ENCODE data around the gene MYO7A.

MYO7A gene

DNA sequence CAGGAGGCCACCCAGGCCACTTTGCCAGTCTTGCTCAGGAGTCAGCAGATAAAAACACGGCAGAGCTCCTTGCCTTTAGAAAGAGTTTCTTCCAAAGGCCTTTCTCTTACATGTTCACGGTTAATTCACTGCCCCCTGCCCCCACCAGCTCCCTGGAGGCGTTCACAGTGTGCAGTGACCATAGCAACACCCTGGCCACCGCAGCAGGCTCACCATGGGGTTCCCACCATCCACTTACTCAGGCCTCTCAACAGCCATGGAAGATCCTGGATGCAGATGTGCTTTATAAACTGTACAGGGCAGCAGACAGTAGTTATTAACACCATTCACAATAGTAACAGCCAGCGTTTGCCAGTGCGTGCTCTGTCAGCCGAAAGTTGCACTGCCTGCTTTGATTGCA, 10.6 kb upstream of the MYO7A start:
- Histone ChIP-seq H2AFZ (ENCODE audit: low read length) (no peak overlapping the region), H3K4ac (ENCODE audit: low read length) (no peak overlapping the region), H4K8ac (ENCODE audit: low read depth, low read length) (no peak overlapping the region), H3K18ac (ENCODE audit: low read length) (no peak overlapping the region), H3K4me1 (ENCODE audit: control insufficient read depth in 2 of 2, insufficient read depth in 1 of 2, low read depth in 1 of 2, low read length in 2 of 2) (peaks cover 5 to 7% of the 10 kb centered on the region in 2 donors), H3K23ac (ENCODE audit: low read depth, low read length, poor library complexity) (no peak overlapping the region), H3K9ac (ENCODE audit: low read depth, low read length, poor library complexity) (no peak overlapping the region), H3K9me3 (replicated peaks in 1 of 2; ENCODE audit: control insufficient read depth in 2 of 2, insufficient read depth in 1 of 2, low read depth in 1 of 2, low read length in 2 of 2) (no peaks in the 10 kb centered on the region), H3K4me2 (ENCODE audit: insufficient read depth, low read length, poor library complexity, severe bottlenecking) (no peak overlapping the region), H2BK12ac (ENCODE audit: low read length) (no peak overlapping the region), H3K14ac (ENCODE audit: low read length) (no peak overlapping the region), H2BK120ac (ENCODE audit: low read depth, low read length) (no peak overlapping the region), H4K91ac (ENCODE audit: low read depth, low read length, poor library complexity) (no peak overlapping the region), H2BK15ac (ENCODE audit: low read length) (no peak overlapping the region), H3K79me1 (ENCODE audit: low read depth, low read length) (peaks cover 1% of the 10 kb centered on the region), H3K36me3 (replicated peaks in 1 of 2; ENCODE audit: control insufficient read depth in 2 of 2, insufficient read depth in 2 of 2, low read length in 2 of 2) (peaks cover 0 to 95% of the 10 kb centered on the region in 2 donors), H2BK5ac (ENCODE audit: low read length) (no peak overlapping the region), H3K27ac (replicated peaks; ENCODE audit: low read length) (no peak overlapping the region), H3K27me3 (ENCODE audit: control insufficient read depth in 3 of 3, insufficient read depth in 3 of 3, low read depth in 1 of 3, low read length in 3 of 3) (no peaks in the 10 kb centered on the region), H2AK5ac (ENCODE audit: low read depth, low read length) (peak overlapping the region; percentile 14), H3K4me3 (ENCODE audit: low read length in 2 of 2) (no peak overlapping the region)
- no peak for DNase-seq (ENCODE audit: low spot score)
- WGBS, 2 donors (ENCODE audit: extremely low coverage in 2 of 2, insufficient read length in 2 of 2, insufficient replicate concordance in 1 of 2), result no CpG with 5 or more reads among the region's 7 CpGs

DNA sequence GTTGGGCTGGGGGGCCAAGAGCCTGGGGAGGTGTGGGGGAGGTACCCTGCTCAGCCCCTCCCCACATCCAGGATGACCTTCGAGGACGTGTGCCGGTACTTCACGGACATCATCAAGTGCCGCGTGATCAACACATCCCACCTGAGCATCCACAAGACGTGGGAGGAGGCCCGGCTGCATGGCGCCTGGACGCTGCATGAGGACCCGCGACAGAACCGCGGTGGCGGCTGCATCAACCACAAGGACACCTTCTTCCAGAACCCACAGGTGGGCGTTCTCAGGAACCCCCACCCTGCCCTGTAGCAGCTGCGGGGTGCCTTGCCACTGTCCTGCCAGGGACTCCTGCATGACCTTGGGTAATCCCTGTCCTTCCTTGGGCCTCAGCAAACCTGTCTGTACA, 10.0 kb upstream of the MYO7A start:
- no peak overlapping the region for H3K18ac ChIP-seq (ENCODE audit: low read length)
- H3K4ac ChIP-seq (ENCODE audit: low read length), result no peak overlapping the region
- H3K4me1 ChIP-seq (ENCODE audit: control insufficient read depth in 2 of 2, insufficient read depth in 1 of 2, low read depth in 1 of 2, low read length in 2 of 2), result peaks cover 3 to 7% of the 10 kb centered on the region in 2 donors
- H2AK5ac ChIP-seq (ENCODE audit: low read depth, low read length), result no peak overlapping the region
- no peak overlapping the region for H3K23ac ChIP-seq (ENCODE audit: low read depth, low read length, poor library complexity)
- H4K8ac ChIP-seq (ENCODE audit: low read depth, low read length), result no peak overlapping the region
- H3K79me1 ChIP-seq (ENCODE audit: low read depth, low read length), result peaks cover 1% of the 10 kb centered on the region
- peaks cover 0 to 95% of the 10 kb centered on the region in 2 donors for H3K36me3 ChIP-seq (replicated peaks in 1 of 2; ENCODE audit: control insufficient read depth in 2 of 2, insufficient read depth in 2 of 2, low read length in 2 of 2)
- no peak overlapping the region for H2BK120ac ChIP-seq (ENCODE audit: low read depth, low read length)
- no peak overlapping the region for H3K27ac ChIP-seq (replicated peaks; ENCODE audit: low read length)
- no peak overlapping the region for H2AFZ ChIP-seq (ENCODE audit: low read length)
- H2BK5ac ChIP-seq (ENCODE audit: low read length), result no peak overlapping the region
- no peak overlapping the region for H4K91ac ChIP-seq (ENCODE audit: low read depth, low read length, poor library complexity)
- no CpG with 5 or more reads among the region's 17 CpGs for WGBS, 2 donors (ENCODE audit: extremely low coverage in 2 of 2, insufficient read length in 2 of 2, insufficient replicate concordance in 1 of 2)
- no peak overlapping the region for H3K4me2 ChIP-seq (ENCODE audit: insufficient read depth, low read length, poor library complexity, severe bottlenecking)
- no peak overlapping the region for H2BK12ac ChIP-seq (ENCODE audit: low read length)
- H3K27me3 ChIP-seq (ENCODE audit: control insufficient read depth in 3 of 3, insufficient read depth in 3 of 3, low read depth in 1 of 3, low read length in 3 of 3), result no peaks in the 10 kb centered on the region
- no peak for DNase-seq (ENCODE audit: low spot score)
- no peak overlapping the region for H3K14ac ChIP-seq (ENCODE audit: low read length)
- no peaks in the 10 kb centered on the region for H3K9me3 ChIP-seq (replicated peaks in 1 of 2; ENCODE audit: control insufficient read depth in 2 of 2, insufficient read depth in 1 of 2, low read depth in 1 of 2, low read length in 2 of 2)
- no peak overlapping the region for H2BK15ac ChIP-seq (ENCODE audit: low read length)
- no peak overlapping the region for H3K4me3 ChIP-seq (ENCODE audit: low read length in 2 of 2)
- no peak overlapping the region for H3K9ac ChIP-seq (ENCODE audit: low read depth, low read length, poor library complexity)

DNA sequence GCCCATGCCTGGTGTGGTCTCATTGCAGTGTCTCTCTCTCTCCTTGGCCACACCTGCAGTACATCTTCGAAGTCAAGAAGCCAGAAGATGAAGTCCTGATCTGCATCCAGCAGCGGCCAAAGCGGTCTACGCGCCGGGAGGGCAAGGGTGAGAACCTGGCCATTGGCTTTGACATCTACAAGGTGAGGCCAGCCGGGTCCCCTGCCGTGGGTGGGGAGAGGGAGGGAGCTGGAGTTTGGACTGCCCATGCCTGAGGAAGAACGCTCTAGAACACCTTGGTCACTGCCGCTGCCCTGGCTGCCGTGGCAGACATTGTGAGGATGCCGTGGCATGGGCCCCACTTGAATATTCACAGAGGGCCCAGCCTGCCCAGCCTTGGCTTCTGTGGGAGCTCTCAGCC, 9.1 kb upstream of the MYO7A start:
- Histone ChIP-seq H3K79me1 (ENCODE audit: low read depth, low read length) (peaks cover 1% of the 10 kb centered on the region), H3K27ac (replicated peaks; ENCODE audit: low read length) (no peak overlapping the region), H3K27me3 (ENCODE audit: control insufficient read depth in 3 of 3, insufficient read depth in 3 of 3, low read depth in 1 of 3, low read length in 3 of 3) (no peaks in the 10 kb centered on the region), H2AFZ (ENCODE audit: low read length) (no peak overlapping the region), H3K4me1 (ENCODE audit: control insufficient read depth in 2 of 2, insufficient read depth in 1 of 2, low read depth in 1 of 2, low read length in 2 of 2) (peaks cover 0 to 7% of the 10 kb centered on the region in 2 donors), H2BK15ac (ENCODE audit: low read length) (no peak overlapping the region), H4K8ac (ENCODE audit: low read depth, low read length) (no peak overlapping the region), H2BK120ac (ENCODE audit: low read depth, low read length) (no peak overlapping the region), H3K36me3 (replicated peaks in 1 of 2; ENCODE audit: control insufficient read depth in 2 of 2, insufficient read depth in 2 of 2, low read length in 2 of 2) (peaks cover 0 to 95% of the 10 kb centered on the region in 2 donors), H3K18ac (ENCODE audit: low read length) (peak overlapping the region; percentile 45), H3K14ac (ENCODE audit: low read length) (no peak overlapping the region), H2BK5ac (ENCODE audit: low read length) (no peak overlapping the region), H3K4ac (ENCODE audit: low read length) (no peak overlapping the region), H2AK5ac (ENCODE audit: low read depth, low read length) (no peak overlapping the region), H2BK12ac (ENCODE audit: low read length) (no peak overlapping the region), H3K4me2 (ENCODE audit: insufficient read depth, low read length, poor library complexity, severe bottlenecking) (no peak overlapping the region), H4K91ac (ENCODE audit: low read depth, low read length, poor library complexity) (no peak overlapping the region), H3K9ac (ENCODE audit: low read depth, low read length, poor library complexity) (peak overlapping the region; percentile 38), H3K9me3 (replicated peaks in 1 of 2; ENCODE audit: control insufficient read depth in 2 of 2, insufficient read depth in 1 of 2, low read depth in 1 of 2, low read length in 2 of 2) (no peaks in the 10 kb centered on the region), H3K4me3 (ENCODE audit: low read length in 2 of 2) (no peak overlapping the region), H3K23ac (ENCODE audit: low read depth, low read length, poor library complexity) (peak overlapping the region; percentile 60)
- DNase-seq (ENCODE audit: low spot score), result no peak
- WGBS, 2 donors (ENCODE audit: extremely low coverage in 2 of 2, insufficient read length in 2 of 2, insufficient replicate concordance in 1 of 2), result no CpG with 5 or more reads among the region's 12 CpGs

DNA sequence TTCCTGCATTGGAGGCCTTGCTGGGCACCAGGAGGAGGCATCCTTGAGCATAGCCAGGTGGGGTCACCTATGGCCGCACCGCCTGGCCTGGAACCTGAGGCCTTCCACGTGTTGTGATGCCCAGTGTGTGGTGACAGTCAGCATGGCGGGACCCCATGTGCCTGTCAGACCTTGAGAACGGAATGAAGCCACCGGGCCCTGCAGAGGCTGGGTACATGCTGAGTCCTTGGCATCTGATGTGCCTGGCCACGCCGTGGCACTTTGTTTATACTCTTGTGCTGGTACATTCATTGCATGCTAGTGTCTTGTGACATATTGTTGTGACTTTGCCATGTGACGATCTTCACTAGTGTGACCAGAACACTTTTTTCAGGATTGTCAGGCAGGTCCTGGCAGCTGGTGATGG, 8.5 kb upstream of the MYO7A start:
- Histone ChIP-seq H2BK5ac (ENCODE audit: low read length) (no peak overlapping the region), H3K36me3 (replicated peaks in 1 of 2; ENCODE audit: control insufficient read depth in 2 of 2, insufficient read depth in 2 of 2, low read length in 2 of 2) (peaks cover 0 to 95% of the 10 kb centered on the region in 2 donors), H4K91ac (ENCODE audit: low read depth, low read length, poor library complexity) (no peak overlapping the region), H3K18ac (ENCODE audit: low read length) (peak overlapping the region; percentile 5), H2BK120ac (ENCODE audit: low read depth, low read length) (no peak overlapping the region), H3K4me2 (ENCODE audit: insufficient read depth, low read length, poor library complexity, severe bottlenecking) (no peak overlapping the region), H3K9me3 (replicated peaks in 1 of 2; ENCODE audit: control insufficient read depth in 2 of 2, insufficient read depth in 1 of 2, low read depth in 1 of 2, low read length in 2 of 2) (no peaks in the 10 kb centered on the region), H3K23ac (ENCODE audit: low read depth, low read length, poor library complexity) (no peak overlapping the region), H2AK5ac (ENCODE audit: low read depth, low read length) (no peak overlapping the region), H3K14ac (ENCODE audit: low read length) (no peak overlapping the region), H3K27ac (replicated peaks; ENCODE audit: low read length) (no peak overlapping the region), H3K4me3 (ENCODE audit: low read length in 2 of 2) (no peak overlapping the region), H3K4ac (ENCODE audit: low read length) (no peak overlapping the region), H2AFZ (ENCODE audit: low read length) (no peak overlapping the region), H2BK15ac (ENCODE audit: low read length) (no peak overlapping the region), H3K9ac (ENCODE audit: low read depth, low read length, poor library complexity) (no peak overlapping the region), H3K4me1 (ENCODE audit: control insufficient read depth in 2 of 2, insufficient read depth in 1 of 2, low read depth in 1 of 2, low read length in 2 of 2) (peaks cover 0 to 7% of the 10 kb centered on the region in 2 donors), H4K8ac (ENCODE audit: low read depth, low read length) (no peak overlapping the region), H2BK12ac (ENCODE audit: low read length) (no peak overlapping the region), H3K27me3 (ENCODE audit: control insufficient read depth in 3 of 3, insufficient read depth in 3 of 3, low read depth in 1 of 3, low read length in 3 of 3) (no peaks in the 10 kb centered on the region), H3K79me1 (ENCODE audit: low read depth, low read length) (peaks cover 1% of the 10 kb centered on the region)
- no CpG with 5 or more reads among the region's 9 CpGs for WGBS, 2 donors (ENCODE audit: extremely low coverage in 2 of 2, insufficient read length in 2 of 2, insufficient replicate concordance in 1 of 2)
- no peak for DNase-seq (ENCODE audit: low spot score)
